GM12875 (cell line): ENCODE data around the gene ZP1.
"Not testable (repeated sequence)": the region's sequence is repeated elsewhere in the genome, so short reads cannot be mapped to it uniquely, and the experiment has no call there.

Experiments
- H3K4me3 ChIP-seq: one replicate; pipeline ENCODE4 v1.5.1; 2011; ENCODE audit warnings: low read depth, low read length, control low read depth
- TF ChIP-seq, protein P1 (sequence below): IDR thresholded peaks from 2 replicates; pipeline ENCODE4 v1.5.1; 2011; ENCODE audit warnings: low read depth, mild to moderate bottlenecking, control low read depth, inconsistent platforms, low read length, moderate library complexity, borderline replicate concordance; ENCODE audit not compliant: insufficient read depth

The ZP1 gene

DNA sequence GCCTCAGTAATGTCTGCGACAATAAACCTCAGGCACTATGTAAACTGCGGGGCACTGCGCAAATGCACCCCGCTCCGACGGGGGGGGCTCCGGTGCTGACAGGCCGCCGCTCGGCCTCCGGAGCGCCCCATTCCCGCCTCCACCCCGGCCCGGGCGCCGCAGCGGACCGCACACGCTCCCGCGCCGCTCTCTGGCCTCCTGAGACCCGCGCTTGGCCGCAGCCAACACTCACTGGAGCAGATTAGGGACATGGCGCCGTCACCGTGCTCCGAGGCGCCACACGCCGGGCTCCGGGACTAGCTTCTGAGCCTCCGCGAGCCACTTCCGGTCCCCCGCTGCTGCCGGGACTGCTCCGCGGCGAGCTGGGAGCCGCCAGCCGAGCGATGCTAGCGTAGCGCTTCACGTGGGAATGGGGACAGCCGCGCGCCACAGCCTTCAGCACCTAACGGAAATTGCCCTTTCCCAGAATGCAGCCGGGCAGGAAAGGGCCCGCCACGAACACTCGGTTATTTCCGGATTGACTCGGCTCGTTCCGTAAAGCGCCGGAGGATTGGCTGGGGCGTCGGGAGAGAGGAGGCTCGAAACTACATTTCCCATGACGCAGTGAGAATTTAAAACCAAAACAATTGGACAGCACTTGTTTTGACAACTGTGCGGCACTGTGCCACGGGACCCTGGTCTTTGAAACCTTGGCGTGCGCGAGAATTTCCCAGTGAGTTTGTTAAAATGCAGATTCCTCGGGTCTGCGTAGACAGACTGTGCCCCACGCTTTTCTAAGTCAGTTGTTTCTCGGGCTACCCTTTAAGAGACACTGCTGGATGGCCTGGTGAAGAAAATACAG, 39.0 kb downstream of the ZP1 start, which contains the start of gene PRPF19:
Gene PRPF19, minus strand, starts transcription at position 454 of the 841 bp plus-strand sequence. Its CDS starts 203 bp downstream, at position 251.
- TF ChIP-seq, protein P1, sequence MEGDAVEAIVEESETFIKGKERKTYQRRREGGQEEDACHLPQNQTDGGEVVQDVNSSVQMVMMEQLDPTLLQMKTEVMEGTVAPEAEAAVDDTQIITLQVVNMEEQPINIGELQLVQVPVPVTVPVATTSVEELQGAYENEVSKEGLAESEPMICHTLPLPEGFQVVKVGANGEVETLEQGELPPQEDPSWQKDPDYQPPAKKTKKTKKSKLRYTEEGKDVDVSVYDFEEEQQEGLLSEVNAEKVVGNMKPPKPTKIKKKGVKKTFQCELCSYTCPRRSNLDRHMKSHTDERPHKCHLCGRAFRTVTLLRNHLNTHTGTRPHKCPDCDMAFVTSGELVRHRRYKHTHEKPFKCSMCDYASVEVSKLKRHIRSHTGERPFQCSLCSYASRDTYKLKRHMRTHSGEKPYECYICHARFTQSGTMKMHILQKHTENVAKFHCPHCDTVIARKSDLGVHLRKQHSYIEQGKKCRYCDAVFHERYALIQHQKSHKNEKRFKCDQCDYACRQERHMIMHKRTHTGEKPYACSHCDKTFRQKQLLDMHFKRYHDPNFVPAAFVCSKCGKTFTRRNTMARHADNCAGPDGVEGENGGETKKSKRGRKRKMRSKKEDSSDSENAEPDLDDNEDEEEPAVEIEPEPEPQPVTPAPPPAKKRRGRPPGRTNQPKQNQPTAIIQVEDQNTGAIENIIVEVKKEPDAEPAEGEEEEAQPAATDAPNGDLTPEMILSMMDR = no peak
- H3K4me3 ChIP-seq = peak within 1 kb of the TSS; percentile 90

DNA sequence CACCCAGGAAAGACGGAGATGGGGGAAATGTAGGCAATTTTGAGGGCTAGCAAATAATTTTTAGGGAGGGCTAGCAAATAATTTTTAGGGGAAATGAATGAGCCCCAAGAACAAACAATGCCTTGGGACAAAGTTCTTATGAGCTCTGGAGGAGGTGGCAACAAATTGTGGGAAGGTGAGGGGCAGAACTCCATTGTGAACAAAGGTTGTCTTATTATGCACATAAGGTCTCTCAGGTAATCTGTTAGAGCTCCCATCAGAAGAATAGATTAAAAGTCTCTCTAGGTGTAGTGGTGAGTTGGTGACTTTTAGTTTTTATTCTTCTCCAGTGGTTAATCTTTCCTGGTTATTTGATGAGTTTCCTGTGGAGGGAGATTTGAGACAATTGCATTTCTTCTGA, 41.5 kb downstream of the ZP1 start:
- H3K4me3 ChIP-seq = no peak overlapping the region
- TF ChIP-seq, protein P1 = no peak

DNA sequence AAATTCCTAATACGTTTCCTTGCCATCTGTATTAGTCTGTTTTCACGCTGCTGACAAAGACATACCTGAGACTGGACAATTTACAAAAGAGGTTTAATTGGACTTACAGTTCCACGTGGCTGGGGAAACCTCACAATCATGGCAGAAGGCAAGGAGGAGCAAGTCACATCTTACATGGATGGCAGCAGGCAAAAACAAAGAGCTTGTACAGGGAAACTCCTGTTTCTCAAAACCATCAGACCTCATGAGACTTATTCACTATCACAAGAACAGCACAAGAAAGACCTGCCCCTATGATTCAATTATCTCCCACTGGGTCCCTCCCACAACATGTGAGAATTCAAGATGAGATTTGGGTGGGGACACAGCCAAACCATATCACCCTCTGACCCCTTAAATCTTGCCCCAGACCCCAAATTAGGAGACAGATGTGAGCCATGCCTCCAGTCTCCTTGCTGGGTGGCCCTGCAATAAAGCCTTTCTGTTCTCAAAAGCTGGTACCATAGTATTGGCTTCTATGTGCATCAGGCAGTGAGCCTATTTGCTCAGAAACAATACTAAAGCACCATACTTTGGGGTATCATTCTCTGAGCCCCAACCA, 42.4 kb downstream of the ZP1 start:
- not testable (repeated sequence) for H3K4me3 ChIP-seq

DNA sequence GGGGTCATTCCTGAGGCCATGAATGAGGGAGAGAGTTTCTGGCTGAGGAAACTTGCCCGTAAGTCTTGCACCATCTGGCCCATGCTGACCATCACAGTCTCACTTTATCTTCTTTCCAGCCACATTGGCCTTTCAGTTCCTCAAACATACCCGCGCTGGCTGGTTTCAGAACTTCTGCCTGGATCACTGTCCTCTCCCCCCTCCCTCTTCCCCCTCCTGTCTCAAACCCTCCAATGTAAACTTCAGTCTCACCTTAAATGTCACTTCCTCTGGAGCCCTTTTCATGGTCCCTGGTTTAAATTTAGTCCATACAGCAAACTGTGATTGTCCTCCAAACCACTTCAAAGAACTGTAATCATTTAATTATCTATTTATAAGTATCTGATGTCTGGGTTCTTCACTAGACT, 42.9 kb downstream of the ZP1 start:
- TF ChIP-seq, protein P1 = no peak
- no peak overlapping the region for H3K4me3 ChIP-seq

DNA sequence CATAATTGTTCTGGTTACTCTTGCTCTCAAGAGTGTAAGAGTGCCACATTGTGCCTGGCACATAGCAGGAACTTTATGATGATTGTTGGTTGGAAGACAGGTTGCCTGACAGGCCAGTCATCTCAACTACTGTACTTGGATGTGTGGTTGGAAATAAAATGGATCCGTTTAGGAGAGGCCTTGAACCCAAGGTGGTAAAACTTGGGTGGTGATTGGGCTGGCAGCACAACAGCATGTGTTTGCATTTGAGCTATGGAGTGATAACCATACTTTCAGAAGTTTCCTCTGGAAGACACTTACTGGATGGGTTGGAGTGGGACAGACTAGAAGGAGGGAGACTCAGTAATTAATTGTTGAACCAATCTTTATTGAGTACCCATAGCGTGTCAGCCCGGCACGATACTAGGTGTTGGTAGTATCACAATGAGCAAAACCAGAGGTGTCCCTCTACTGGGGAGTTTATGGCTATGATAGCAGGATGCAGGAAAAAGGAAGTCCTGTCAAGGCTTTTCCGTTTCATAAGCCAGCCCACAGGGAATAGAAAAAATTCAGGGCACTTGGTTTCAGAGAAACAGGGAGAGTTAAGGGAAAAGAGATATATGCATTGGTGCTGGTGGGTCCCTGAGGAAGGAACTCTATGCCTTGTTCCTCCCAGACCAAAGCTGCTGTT, 43.5 kb downstream of the ZP1 start:
- TF ChIP-seq, protein P1 = no peak
- H3K4me3 ChIP-seq = no peak overlapping the region

DNA sequence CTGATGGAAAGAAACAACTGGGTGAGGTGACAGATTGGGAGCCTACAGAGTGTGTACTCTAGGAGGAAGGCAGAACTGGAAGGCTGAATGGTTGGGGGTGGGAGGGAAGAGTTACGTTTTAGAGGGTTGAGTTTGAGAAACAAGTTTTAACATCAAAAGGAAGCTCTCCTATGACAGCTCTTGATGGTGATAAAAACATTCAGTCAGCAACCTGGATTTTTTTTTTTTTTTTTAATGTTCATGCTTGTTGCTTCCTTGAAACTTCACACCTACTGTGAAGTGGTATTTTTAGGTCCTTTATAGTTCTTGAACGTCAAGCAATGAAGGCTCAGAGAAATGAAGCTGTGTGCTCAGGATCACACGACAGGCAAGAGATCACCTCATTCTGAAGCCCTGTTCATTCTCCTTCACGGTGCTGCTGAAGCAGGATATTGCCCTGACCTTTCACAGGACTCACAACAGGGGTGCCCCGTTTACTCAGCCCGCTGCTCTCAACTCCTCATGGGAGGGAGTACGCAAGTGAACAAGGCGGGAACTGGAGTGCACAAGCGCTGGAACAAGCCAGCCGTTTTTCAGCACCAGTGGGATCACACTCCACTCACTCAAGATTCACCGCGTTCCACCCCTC, 45.0 kb downstream of the ZP1 start:
- TF ChIP-seq, protein P1 = no peak
- no peak overlapping the region for H3K4me3 ChIP-seq

DNA sequence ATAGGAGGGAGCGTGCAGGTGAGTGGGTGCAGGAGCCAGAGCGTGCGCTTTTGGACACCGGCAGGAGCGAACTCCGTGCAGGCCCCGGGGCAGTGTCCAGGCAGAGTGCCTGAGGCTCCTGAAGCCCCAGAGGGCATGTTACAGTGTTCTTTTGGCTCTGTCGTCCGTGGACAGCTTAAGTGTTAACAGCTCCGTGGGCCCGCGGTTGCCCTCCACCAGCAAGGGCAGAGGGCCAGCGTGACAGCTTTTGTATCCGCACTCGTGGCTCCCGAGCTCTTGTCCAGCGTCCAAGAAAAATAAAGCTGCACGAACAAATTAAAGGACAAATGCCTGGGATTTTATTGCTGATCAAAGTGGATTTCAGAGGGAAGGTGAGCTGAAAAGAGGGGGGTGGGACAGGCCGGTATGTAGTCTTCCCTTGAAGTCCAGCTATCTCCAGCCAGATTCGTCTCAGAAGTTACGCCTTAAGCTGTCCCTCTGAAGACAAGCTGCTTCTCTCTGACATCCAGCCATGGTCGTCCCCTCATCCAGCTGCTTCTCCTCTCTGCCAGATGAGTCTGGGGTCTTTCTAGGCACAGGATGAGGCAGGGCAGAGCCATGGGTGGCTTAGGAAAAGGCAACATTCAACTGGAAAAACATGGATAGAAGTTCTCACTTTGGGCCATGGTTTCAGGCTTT, 45.6 kb downstream of the ZP1 start:
- TF ChIP-seq, protein P1 = no peak
- H3K4me3 ChIP-seq = no peak overlapping the region
